HepG2 (cell line): ENCODE data around the gene PIGL. TPM values are rescaled to one million over a fixed set of nuclear protein-coding genes. Genes with fewer than 3 reads are reported as not detected.

Source experiments
- CENPT ChIP-seq: sonication (generic); formaldehyde crosslinking; IDR thresholded peaks from 2 replicates; pipeline ENCODE4 v1.8.0; 2022; ENCODE audit warnings: low read depth, mild to moderate bottlenecking, moderate library complexity, missing genetic modification reagents
- DMTF1 ChIP-seq: sonication (generic); formaldehyde crosslinking; IDR thresholded peaks from 2 replicates; pipeline ENCODE4 v1.4.0; 2020; ENCODE audit warnings: mild to moderate bottlenecking, missing genetic modification reagents
- DNMT3B ChIP-seq: conservative IDR thresholded peaks from 2 replicates; pipeline ENCODE4 v1.6.1; 2016; ENCODE audit warnings: missing biosample characterization, control low read depth
- FOSL1 ChIP-seq: sonication (generic); formaldehyde crosslinking; IDR thresholded peaks from 2 replicates; pipeline ENCODE4 v1.9.0; 2021; ENCODE audit warnings: missing genetic modification reagents, borderline replicate concordance
- FUBP1 ChIP-seq: sonication (generic); formaldehyde crosslinking; IDR thresholded peaks from 2 replicates; pipeline ENCODE4 v1.5.1; 2020; ENCODE audit warnings: missing genetic modification reagents, mild to moderate bottlenecking, borderline replicate concordance
- GATAD1 ChIP-seq: IDR thresholded peaks from 2 replicates; pipeline ENCODE4 v1.6.1; 2016; ENCODE audit warnings: missing genetic modification reagents, missing compliant biosample characterization
- KDM4B ChIP-seq: sonication (generic); formaldehyde crosslinking; IDR thresholded peaks from 2 replicates; pipeline ENCODE4 v1.4.0; 2020; ENCODE audit warnings: missing genetic modification reagents
- MAFF ChIP-seq: IDR thresholded peaks from 2 replicates; pipeline ENCODE4 v1.6.1; 2011; ENCODE audit warnings: low read depth, low read length, improper control_type of control experiment
- NFIC ChIP-seq: IDR thresholded peaks from 2 replicates; pipeline ENCODE4 v1.6.1; 2012; ENCODE audit warnings: mild to moderate bottlenecking, low read length, inconsistent platforms
- PAWR ChIP-seq: sonication (generic); formaldehyde crosslinking; IDR thresholded peaks from 2 replicates; pipeline ENCODE4 v1.4.0; 2020; ENCODE audit warnings: missing genetic modification reagents, mild to moderate bottlenecking, borderline replicate concordance
- RBFOX2 ChIP-seq: fragments of 200-400 bp; formaldehyde crosslinking; IDR thresholded peaks from 2 replicates; pipeline ENCODE4 v1.6.1; 2017; ENCODE audit warnings: low read depth, mild to moderate bottlenecking, low read length
- SMARCC2 ChIP-seq: fragments of 450-650 bp; IDR thresholded peaks from 2 replicates; pipeline ENCODE4 v1.6.1; 2017; ENCODE audit warnings: antibody characterized with exemption, mild to moderate bottlenecking
- TFAP4 ChIP-seq: sonication (generic); IDR thresholded peaks from 2 replicates; pipeline ENCODE4 v1.6.1; 2016; ENCODE audit warnings: low read depth, borderline replicate concordance
- THAP8 ChIP-seq: sonication (generic); formaldehyde crosslinking; IDR thresholded peaks from 2 replicates; pipeline ENCODE4 v1.5.1; 2020; ENCODE audit warnings: missing genetic modification reagents, mild to moderate bottlenecking, borderline replicate concordance
- ZNF256 ChIP-seq: sonication (generic); formaldehyde crosslinking; conservative IDR thresholded peaks from 2 replicates; pipeline ENCODE4 v1.4.0; 2020; ENCODE audit warnings: missing genetic modification reagents
- ZNF275 ChIP-seq: sonication (generic); formaldehyde crosslinking; IDR thresholded peaks from 2 replicates; pipeline ENCODE4 v1.8.0; 2022; ENCODE audit warnings: missing genetic modification reagents, mild to moderate bottlenecking, inconsistent platforms, borderline replicate concordance
- ZNF570 ChIP-seq: sonication (generic); formaldehyde crosslinking; IDR thresholded peaks from 2 replicates; pipeline ENCODE4 v1.4.0; 2020; ENCODE audit warnings: mild to moderate bottlenecking, missing genetic modification reagents, borderline replicate concordance
- ZNF747 ChIP-seq: sonication (generic); formaldehyde crosslinking; IDR thresholded peaks from 2 replicates; pipeline ENCODE4 v1.8.1; 2023; ENCODE audit warnings: missing genetic modification reagents, mild to moderate bottlenecking, borderline replicate concordance
- ZSCAN5A ChIP-seq: sonication (generic); formaldehyde crosslinking; IDR thresholded peaks from 2 replicates; pipeline ENCODE4 v1.8.0; 2022; ENCODE audit warnings: mild to moderate bottlenecking, missing genetic modification reagents, borderline replicate concordance
- polyA plus RNA-seq, 8 experiments: library from polyadenylated mRNA; depleted of rRNA in 3 of 8; stranded (reverse) in 7 of 8; unstranded in 1 of 8; fragments of >200 nt; fragmentation: Illumina TruSeq in 4 of 8; extraction: Trizol in 4 of 8; gene quantifications; 2 replicates each; pipeline versions ENCODE4 v1.2.1 to v1.2.3, GENCODE V29; 2011 to 2016; ENCODE audit warnings: low read depth in 4 of 8, missing spikeins in 1 of 8, mixed read lengths in 1 of 8; ENCODE audit not compliant: insufficient read depth in 1 of 8
- total RNA-seq, 5 experiments: library from RNA; depleted of rRNA; stranded (reverse); fragments of >200 nt; fragmentation: Illumina TruSeq; extraction: Trizol; gene quantifications; 2 replicates each; pipeline ENCODE4 v1.2.3, GENCODE V29; 2016; ENCODE audit warnings: low read depth in 1 of 5

Gene PIGL
- total and polyA plus RNA-seq, 2 of the 13 experiments (the other 11 are each of a cell fraction or from before 2014, with no cell fraction given) = 28.5 to 63.8 TPM

GRCh38 chr17:16215273-16215964 lies 1.6 kb upstream of the PIGL start, which contains the start of gene NCOR1 (continued):
- peak; percentile 56; the same call in 1 of the 2 replicates for TF ChIP-seq ZNF275 (CRISPR knock-in tag)
- TF ChIP-seq ZNF570 = peak; percentile 76; the same call in 1 of the 2 replicates
- no peak for TF ChIP-seq DMTF1
- 0 out of 2 replicates have a peak, but pooled peaks have one; percentile 22 for TF ChIP-seq THAP8 (CRISPR knock-in tag)
- TF ChIP-seq ZNF747 (CRISPR knock-in tag) = no peak
- TF ChIP-seq GATAD1 (CRISPR knock-in tag) = peak; percentile 69
- no peak for TF ChIP-seq MAFF
- no peak for TF ChIP-seq NFIC
- TF ChIP-seq SMARCC2 = no peak
- peak; percentile 98 for TF ChIP-seq RBFOX2
- TF ChIP-seq FUBP1 (CRISPR knock-in tag) = no peak
- peak; percentile 53; the same call in 1 of the 2 replicates for TF ChIP-seq CENPT (CRISPR knock-in tag)
- no peak for TF ChIP-seq PAWR (CRISPR knock-in tag)
- TF ChIP-seq ZNF256 (CRISPR knock-in tag) = no peak
- TF ChIP-seq DNMT3B (CRISPR knock-in tag) = no peak
- TF ChIP-seq TFAP4 = no peak
- no peak; the same call in 1 of the 2 replicates for TF ChIP-seq ZSCAN5A (CRISPR knock-in tag)
- TF ChIP-seq KDM4B (CRISPR knock-in tag) = 0 out of 2 replicates have a peak, but pooled peaks have one; percentile 25
- TF ChIP-seq FOSL1 = no peak
